Right lobe of liver (tissue), 6 donors: ENCODE results near the gene SCFD2. TPM values are rescaled to one million over a fixed set of nuclear protein-coding genes. Genes with fewer than 3 reads are reported as not detected.

ENCODE experiments used
- ATAC-seq, 4 donors: fragments of 200-7000 bp; cut with Tn5 transposase; one replicate each; pipeline ENCODE4 v1.9.1; 2020; ENCODE audit warnings: mild to moderate bottlenecking in 4 of 4, moderate library complexity in 4 of 4
- DNase-seq, 3 donors: peaks; one replicate each; pipeline ENCODE4 v3.0.0-alpha.2; 2020
- H3K27ac ChIP-seq, 3 donors: fragments of 200-600 bp; one replicate each; pipeline ENCODE4 v1.8.0; 2022
- H3K27me3 ChIP-seq, 2 donors: fragments of 200-600 bp; one replicate each; pipeline ENCODE4 v1.8.0; 2022
- H3K36me3 ChIP-seq, 4 donors: fragments of 200-600 bp; sonication (generic) in 1 of 4; one replicate each; pipeline versions ENCODE4 v1.5.1 to v1.8.0; 2017 to 2022; ENCODE audit warnings: control low read depth in 1 of 4
- H3K4me1 ChIP-seq, 4 donors: fragments of 200-600 bp; sonication (generic) in 1 of 4; one replicate each; pipeline versions ENCODE4 v1.5.1 to v1.8.0; 2017 to 2022; ENCODE audit warnings: control low read depth in 1 of 4
- H3K4me3 ChIP-seq, 3 donors: fragments of 200-600 bp; one replicate each; pipeline ENCODE4 v1.8.0; 2022
- H3K9me3 ChIP-seq, 4 donors: fragments of 200-600 bp; sonication (generic) in 1 of 4; one replicate each; pipeline versions ENCODE4 v1.5.1 to v1.8.0; 2017 to 2022; ENCODE audit warnings: control low read depth in 1 of 4
- POLR2A ChIP-seq: fragments of 450-650 bp; IDR thresholded peaks from one replicate; pipeline ENCODE4 v1.6.1; 2017; ENCODE audit warnings: antibody characterized with exemption, mild to moderate bottlenecking
- WGBS: methylation state at CpG from one replicate; pipeline ENCODE4 v1.1.6; 2018; ENCODE audit warnings: low coverage, low lambda C conversion rate; ENCODE audit not compliant: insufficient coverage; ENCODE audit errors: missing lambda C conversion rate; 5-methylcytosine and 5-hydroxymethylcytosine counted together
- intact Hi-C, 2 donors: fragments of 100-400 bp; cut with DNase I; formaldehyde crosslinking; loops; one replicate each; pipeline versions ENCODE4 v1.11.2 to v1.14.1; 2022
- total RNA-seq, 6 experiments: library from RNA; depleted of rRNA in 2 of 6; stranded (reverse); fragments of >200 nt in 2 of 6; fragmentation: NEBNext Ultra II Directional in 3 of 6; extraction: Animal tissue kit (Norgen Biotek cat#: 25700) in 3 of 6; gene quantifications; one replicate each; pipeline versions ENCODE4 v1.1.0 to v1.2.4, GENCODE V29; 2016 to 2023
- TF ChIP-seq, protein P1 (sequence below), 4 donors: fragments of 200-600 bp in 3 of 4; fragments of 450-650 bp in 1 of 4; IDR thresholded peaks; one replicate each; pipeline versions ENCODE4 v1.5.1 to v1.8.0; 2016 to 2022; ENCODE audit warnings: antibody characterized with exemption in 4 of 4, mild to moderate bottlenecking in 2 of 4
- donor health status: DM: no; HTN: yes; CAD: no.
- donor health status: DM: no; HTN: no; CAD: no.
- donor health status: DM: no; HTN: no; CAD: no.
- donor health status: DM: no; HTN: yes; CAD: no.
- donor health status: DM: no; HTN: yes; CAD: no.

The SCFD2 gene
- total RNA-seq, 6 experiments from 2014 or later: 7.6 to 17.1 (median 10.3) TPM

DNA sequence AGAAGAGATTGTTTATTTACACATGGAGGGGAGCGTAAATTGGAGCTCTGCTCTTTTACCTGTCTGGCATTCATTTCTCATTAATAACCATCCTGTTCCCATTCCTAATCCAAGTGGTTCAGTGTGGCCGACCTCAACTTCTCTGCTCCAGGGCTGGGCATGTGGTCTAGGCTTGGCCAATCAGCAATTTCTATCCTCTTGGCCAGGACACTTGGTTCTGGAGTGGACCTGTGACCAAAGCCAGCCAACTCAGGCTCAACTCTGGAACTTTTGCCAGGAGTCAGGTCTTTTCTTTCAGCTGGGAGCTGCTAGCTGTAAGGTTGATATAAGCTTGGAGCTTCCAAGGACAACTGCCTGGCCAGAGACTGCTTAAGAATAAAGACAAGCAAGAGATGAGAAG, 519.4 kb downstream of the SCFD2 start:
- intact Hi-C loops: no loop called here
- TF ChIP-seq POLR2A: no peak
- TF ChIP-seq, protein P1, sequence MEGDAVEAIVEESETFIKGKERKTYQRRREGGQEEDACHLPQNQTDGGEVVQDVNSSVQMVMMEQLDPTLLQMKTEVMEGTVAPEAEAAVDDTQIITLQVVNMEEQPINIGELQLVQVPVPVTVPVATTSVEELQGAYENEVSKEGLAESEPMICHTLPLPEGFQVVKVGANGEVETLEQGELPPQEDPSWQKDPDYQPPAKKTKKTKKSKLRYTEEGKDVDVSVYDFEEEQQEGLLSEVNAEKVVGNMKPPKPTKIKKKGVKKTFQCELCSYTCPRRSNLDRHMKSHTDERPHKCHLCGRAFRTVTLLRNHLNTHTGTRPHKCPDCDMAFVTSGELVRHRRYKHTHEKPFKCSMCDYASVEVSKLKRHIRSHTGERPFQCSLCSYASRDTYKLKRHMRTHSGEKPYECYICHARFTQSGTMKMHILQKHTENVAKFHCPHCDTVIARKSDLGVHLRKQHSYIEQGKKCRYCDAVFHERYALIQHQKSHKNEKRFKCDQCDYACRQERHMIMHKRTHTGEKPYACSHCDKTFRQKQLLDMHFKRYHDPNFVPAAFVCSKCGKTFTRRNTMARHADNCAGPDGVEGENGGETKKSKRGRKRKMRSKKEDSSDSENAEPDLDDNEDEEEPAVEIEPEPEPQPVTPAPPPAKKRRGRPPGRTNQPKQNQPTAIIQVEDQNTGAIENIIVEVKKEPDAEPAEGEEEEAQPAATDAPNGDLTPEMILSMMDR (IDR thresholded peaks at IDR 0.05): no peak
- Histone ChIP-seq H3K9me3 (no peaks in the 10 kb centered on the region), H3K27me3 (no peaks in the 10 kb centered on the region), H3K27ac (no peak overlapping the region), H3K36me3 (no peaks in the 10 kb centered on the region), H3K4me3 (no peak overlapping the region), H3K4me1 (no peaks in the 10 kb centered on the region)
- DNase-seq (no peak), ATAC-seq (peak in 1 of 4 donors; percentile 21)
- WGBS: 76% methylated on average over 2 of the region's 2 CpGs

DNA sequence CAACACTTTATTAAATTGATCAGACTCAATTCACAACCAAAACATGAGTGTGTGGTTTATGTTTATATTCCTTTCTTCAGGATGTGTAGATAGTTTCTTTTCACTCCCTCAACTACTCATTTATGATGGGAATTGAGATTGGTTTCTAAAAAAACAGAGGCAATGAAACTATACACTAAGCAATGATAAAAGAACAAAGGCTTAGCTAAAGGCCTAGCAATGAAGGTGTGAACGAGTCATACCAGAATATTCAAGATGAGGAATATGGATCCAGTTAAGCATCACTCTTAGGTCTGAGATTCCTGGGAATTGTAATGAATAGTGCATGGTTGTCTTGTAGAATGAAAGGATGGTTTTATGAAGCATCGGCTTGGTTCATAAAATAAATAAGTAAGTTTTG, 521.3 kb downstream of the SCFD2 start:
- Histone ChIP-seq H3K4me3 (no peak overlapping the region), H3K4me1 (no peaks in the 10 kb centered on the region), H3K27ac (no peak overlapping the region), H3K36me3 (no peaks in the 10 kb centered on the region), H3K27me3 (no peaks in the 10 kb centered on the region), H3K9me3 (no peaks in the 10 kb centered on the region)
- ATAC-seq: no peak
- 80% methylated on average over 2 of the region's 2 CpGs for WGBS
- intact Hi-C loops: no loop called here
- DNase-seq: no peak
- TF ChIP-seq, protein P1 (IDR thresholded peaks at IDR 0.05): no peak
- no peak for TF ChIP-seq POLR2A

DNA sequence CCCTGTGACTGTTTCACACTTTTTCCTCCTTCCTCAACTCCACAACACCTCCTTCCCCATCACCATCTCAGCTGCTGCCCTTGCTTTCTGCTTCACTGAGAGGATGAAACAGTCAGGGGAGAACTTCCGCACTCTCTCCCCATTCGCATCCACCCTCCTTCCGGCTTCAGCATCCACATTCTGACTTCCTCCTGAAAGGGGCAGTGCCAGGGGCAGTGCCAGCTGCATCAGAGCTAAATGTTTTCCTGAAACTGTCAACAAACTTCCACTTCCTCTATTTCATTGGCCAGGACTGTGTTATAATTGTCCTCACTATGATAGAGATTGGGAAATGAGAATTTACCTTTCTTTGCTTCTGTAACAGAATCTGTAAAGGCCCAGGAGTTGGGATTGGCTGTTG, 521.9 kb downstream of the SCFD2 start:
- TF ChIP-seq, protein P1 (IDR thresholded peaks at IDR 0.05): no peak
- TF ChIP-seq POLR2A: no peak
- intact Hi-C loops: no loop called here
- WGBS: 60% methylated on average over 3 of the region's 3 CpGs
- H3K36me3 ChIP-seq: no peaks in the 10 kb centered on the region
- ATAC-seq (no peak), DNase-seq (no peak)
- no peaks in the 10 kb centered on the region for H3K9me3 ChIP-seq
- no peak overlapping the region for H3K4me3 ChIP-seq
- H3K27ac ChIP-seq: no peak overlapping the region
- no peaks in the 10 kb centered on the region for H3K4me1 ChIP-seq
- H3K27me3 ChIP-seq: no peaks in the 10 kb centered on the region

DNA sequence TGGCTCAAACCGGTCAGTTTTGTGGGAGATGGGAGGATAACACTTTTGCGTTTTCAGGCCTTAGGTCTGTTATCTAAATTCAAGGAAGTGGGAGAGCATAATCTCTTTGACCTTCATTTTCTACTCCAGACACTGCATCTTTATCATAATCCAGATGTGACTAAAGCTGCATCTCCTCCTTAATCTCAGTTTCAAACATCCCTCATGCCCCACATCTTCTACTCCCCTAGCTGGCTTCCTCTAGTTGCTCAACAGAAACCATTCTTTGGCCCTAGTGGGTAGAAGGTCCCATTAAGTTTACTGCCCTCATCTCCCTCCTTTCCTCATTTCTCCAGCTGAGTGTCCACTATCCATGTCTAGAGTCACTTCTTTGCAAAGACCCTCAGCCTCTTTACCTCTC, 522.5 kb downstream of the SCFD2 start:
- H3K9me3 ChIP-seq: no peaks in the 10 kb centered on the region
- no peak overlapping the region for H3K4me3 ChIP-seq
- no peaks in the 10 kb centered on the region for H3K36me3 ChIP-seq
- intact Hi-C loops: no loop called here
- H3K27me3 ChIP-seq: no peaks in the 10 kb centered on the region
- no peak for TF ChIP-seq POLR2A
- TF ChIP-seq, protein P1 (IDR thresholded peaks at IDR 0.05): no peak
- no peaks in the 10 kb centered on the region for H3K4me1 ChIP-seq
- WGBS: 76% methylated on average over 2 of the region's 2 CpGs
- no peak for ATAC-seq
- no peak overlapping the region for H3K27ac ChIP-seq
- no peak for DNase-seq

DNA sequence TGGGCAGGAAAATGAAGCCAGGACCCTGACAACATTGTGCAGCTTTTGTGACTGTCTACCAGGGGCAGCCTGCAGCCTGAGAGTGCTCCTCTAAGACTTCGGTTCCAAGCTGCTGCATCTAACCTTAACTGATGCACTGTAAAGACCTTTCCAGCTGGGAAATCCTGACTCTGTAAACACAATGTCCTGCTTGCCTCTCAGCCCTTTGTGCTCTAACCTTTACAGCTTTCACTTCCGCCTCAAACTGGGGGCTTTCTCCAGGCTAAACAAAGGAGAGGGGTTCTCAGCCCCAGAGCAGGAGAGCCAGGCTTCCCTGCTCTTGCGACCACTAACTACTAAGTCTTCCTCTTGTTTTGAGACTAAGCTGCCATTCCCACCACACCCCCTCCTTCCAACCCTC, 523.1 kb downstream of the SCFD2 start:
- intact Hi-C loops: no loop called here
- no peak overlapping the region for H3K27ac ChIP-seq
- no peaks in the 10 kb centered on the region for H3K9me3 ChIP-seq
- DNase-seq: no peak
- no peak overlapping the region for H3K4me3 ChIP-seq
- H3K4me1 ChIP-seq: no peaks in the 10 kb centered on the region
- no peaks in the 10 kb centered on the region for H3K36me3 ChIP-seq
- TF ChIP-seq, protein P1 (IDR thresholded peaks at IDR 0.05): no peak
- no peak for TF ChIP-seq POLR2A
- no peaks in the 10 kb centered on the region for H3K27me3 ChIP-seq
- ATAC-seq: no peak
- 58% methylated on average over 2 of the region's 3 CpGs for WGBS
